ENCODE measurements around the gene TRIM31. TPM values are rescaled to one million over a fixed set of nuclear protein-coding genes. Genes with fewer than 3 reads are reported as not detected.

TRIM31 gene
- polyA plus RNA-seq, 1 donor (not counting 4 experiments of a cell fraction or from before 2014, with no cell fraction given), result not detected

DNA sequence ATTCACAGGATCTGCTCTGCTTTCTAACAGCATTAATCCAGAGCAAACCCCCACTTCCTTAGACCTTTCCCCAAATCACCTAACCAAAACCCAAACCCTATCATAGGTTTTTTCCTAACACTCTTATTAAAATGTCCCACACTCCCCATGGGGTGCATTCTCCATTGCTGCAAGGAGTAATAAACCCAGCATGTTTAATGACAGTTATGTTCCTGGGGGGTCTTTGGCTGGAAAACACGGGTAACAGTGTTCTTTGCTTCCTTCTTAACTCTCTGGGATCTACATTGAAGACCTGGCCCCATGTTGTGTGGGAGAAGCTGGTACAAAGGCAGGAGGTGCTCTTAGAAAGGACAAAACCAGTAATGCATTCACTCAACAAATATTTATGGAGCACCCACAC, 16.1 kb downstream of the TRIM31 start:
- no peak for FAIRE-seq

DNA sequence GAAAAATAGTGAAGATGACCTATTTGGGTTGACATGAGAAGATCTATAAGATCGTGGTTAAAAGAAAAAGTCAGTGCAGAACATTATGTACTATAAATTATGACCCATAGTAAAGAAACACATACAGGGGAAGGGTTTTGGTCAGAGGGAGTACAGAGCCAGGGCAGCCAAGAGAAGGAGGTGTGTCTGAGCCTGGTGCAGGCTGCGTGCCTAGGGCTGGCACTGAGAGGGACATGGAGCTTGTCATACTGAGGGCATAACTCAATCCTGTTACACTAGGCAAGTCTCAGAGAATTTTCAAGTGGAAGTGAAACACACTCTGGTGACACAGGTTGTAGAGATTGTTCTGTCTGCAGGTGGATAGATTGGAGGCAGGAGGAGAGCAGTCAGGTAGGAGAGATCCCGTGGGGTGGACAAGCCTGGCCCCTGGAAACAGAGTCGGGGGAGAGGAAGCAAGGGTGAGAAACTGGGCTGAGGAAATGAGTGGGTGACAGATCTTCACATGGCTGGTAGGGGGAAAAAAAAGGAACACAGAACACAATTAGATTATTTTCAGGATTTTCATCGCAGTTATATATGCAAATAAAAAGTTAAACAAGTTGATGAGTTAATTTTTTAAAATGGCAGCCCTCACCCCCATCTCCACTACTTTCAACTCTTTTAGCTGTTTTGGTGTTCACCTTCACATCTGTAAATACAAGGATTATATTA, 18.8 kb downstream of the TRIM31 start:
- H2AFZ ChIP-seq (ENCODE audit: control insufficient read depth, low read length), result no peak overlapping the region
- no peak for DNase-seq (ENCODE audit: low read depth, low spot score)
- dilution Hi-C loops (cut with MboI; ENCODE audit: extremely low pct_ligation_motif_present, low sequenced_read_pairs), result no loop called here
- no peak overlapping the region for H3K4me3 ChIP-seq (ENCODE audit: control insufficient read depth in 2 of 3, extremely low read depth in 1 of 3, insufficient read depth in 2 of 3, low read depth in 1 of 3, low read length in 3 of 3)
- no peak for FAIRE-seq
- H3K4me2 ChIP-seq (ENCODE audit: control insufficient read depth, extremely low read depth, insufficient read depth, low read depth, low read length), result no peak overlapping the region
- TF ChIP-seq, protein P1, sequence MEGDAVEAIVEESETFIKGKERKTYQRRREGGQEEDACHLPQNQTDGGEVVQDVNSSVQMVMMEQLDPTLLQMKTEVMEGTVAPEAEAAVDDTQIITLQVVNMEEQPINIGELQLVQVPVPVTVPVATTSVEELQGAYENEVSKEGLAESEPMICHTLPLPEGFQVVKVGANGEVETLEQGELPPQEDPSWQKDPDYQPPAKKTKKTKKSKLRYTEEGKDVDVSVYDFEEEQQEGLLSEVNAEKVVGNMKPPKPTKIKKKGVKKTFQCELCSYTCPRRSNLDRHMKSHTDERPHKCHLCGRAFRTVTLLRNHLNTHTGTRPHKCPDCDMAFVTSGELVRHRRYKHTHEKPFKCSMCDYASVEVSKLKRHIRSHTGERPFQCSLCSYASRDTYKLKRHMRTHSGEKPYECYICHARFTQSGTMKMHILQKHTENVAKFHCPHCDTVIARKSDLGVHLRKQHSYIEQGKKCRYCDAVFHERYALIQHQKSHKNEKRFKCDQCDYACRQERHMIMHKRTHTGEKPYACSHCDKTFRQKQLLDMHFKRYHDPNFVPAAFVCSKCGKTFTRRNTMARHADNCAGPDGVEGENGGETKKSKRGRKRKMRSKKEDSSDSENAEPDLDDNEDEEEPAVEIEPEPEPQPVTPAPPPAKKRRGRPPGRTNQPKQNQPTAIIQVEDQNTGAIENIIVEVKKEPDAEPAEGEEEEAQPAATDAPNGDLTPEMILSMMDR (optimal IDR thresholded peaks at IDR 0.05 in 1 of 3, IDR thresholded peaks at IDR 0.05 in 1 of 3, conservative IDR thresholded peaks at IDR 0.05 in 1 of 3; ENCODE audit: extremely low read depth in 1 of 3, insufficient read depth in 2 of 3, low read length in 3 of 3), result no peak
- TF ChIP-seq EZH2 (IDR thresholded peaks at IDR 0.05; ENCODE audit: low read length), result no peak
- H4K20me1 ChIP-seq (ENCODE audit: control insufficient read depth, extremely low read depth, insufficient read depth, low read length), result no peaks in the 10 kb centered on the region
- peaks cover 16% of the 10 kb centered on the region for H3K4me1 ChIP-seq (ENCODE audit: control insufficient read depth, extremely low read depth, insufficient read depth, low read length)
- H3K79me2 ChIP-seq (ENCODE audit: control insufficient read depth, insufficient read depth, low read length), result no peaks in the 10 kb centered on the region
- H3K36me3 ChIP-seq (ENCODE audit: control insufficient read depth in 2 of 2, extremely low read depth in 1 of 2, insufficient read depth in 2 of 2, low read length in 2 of 2), result no peaks in the 10 kb centered on the region
- no peak overlapping the region for H3K27ac ChIP-seq (ENCODE audit: control insufficient read depth, insufficient read depth, low read length)
- no peak overlapping the region for H3K9ac ChIP-seq (ENCODE audit: control insufficient read depth, extremely low read depth, insufficient read depth, low read length)
- no peaks in the 10 kb centered on the region for H3K9me1 ChIP-seq (ENCODE audit: control insufficient read depth, extremely low read depth, insufficient read depth, low read length)
- no peaks in the 10 kb centered on the region for H3K9me3 ChIP-seq (ENCODE audit: control insufficient read depth, low read depth, low read length)
- H3K27me3 ChIP-seq (ENCODE audit: control insufficient read depth, extremely low read depth, insufficient read depth, low read length), result no peaks in the 10 kb centered on the region

More for the DNA sequence above, 16.1 kb downstream of the TRIM31 start:
- DNase-seq (ENCODE audit: low read depth, low spot score), result no peak
- Histone ChIP-seq H2AFZ (ENCODE audit: control insufficient read depth, low read length) (no peak overlapping the region), H3K9me3 (ENCODE audit: control insufficient read depth, low read depth, low read length) (no peaks in the 10 kb centered on the region), H4K20me1 (ENCODE audit: control insufficient read depth, extremely low read depth, insufficient read depth, low read length) (no peaks in the 10 kb centered on the region), H3K4me1 (ENCODE audit: control insufficient read depth, extremely low read depth, insufficient read depth, low read length) (peaks cover 28% of the 10 kb centered on the region), H3K9ac (ENCODE audit: control insufficient read depth, extremely low read depth, insufficient read depth, low read length) (no peak overlapping the region), H3K4me3 (ENCODE audit: control insufficient read depth in 2 of 3, extremely low read depth in 1 of 3, insufficient read depth in 2 of 3, low read depth in 1 of 3, low read length in 3 of 3) (no peak overlapping the region), H3K9me1 (ENCODE audit: control insufficient read depth, extremely low read depth, insufficient read depth, low read length) (no peaks in the 10 kb centered on the region), H3K27ac (ENCODE audit: control insufficient read depth, insufficient read depth, low read length) (no peak overlapping the region), H3K79me2 (ENCODE audit: control insufficient read depth, insufficient read depth, low read length) (no peaks in the 10 kb centered on the region), H3K27me3 (ENCODE audit: control insufficient read depth, extremely low read depth, insufficient read depth, low read length) (no peaks in the 10 kb centered on the region), H3K36me3 (ENCODE audit: control insufficient read depth in 2 of 2, extremely low read depth in 1 of 2, insufficient read depth in 2 of 2, low read length in 2 of 2) (no peaks in the 10 kb centered on the region), H3K4me2 (ENCODE audit: control insufficient read depth, extremely low read depth, insufficient read depth, low read depth, low read length) (no peak overlapping the region)
- TF ChIP-seq, protein P1 (optimal IDR thresholded peaks at IDR 0.05 in 1 of 3, IDR thresholded peaks at IDR 0.05 in 1 of 3, conservative IDR thresholded peaks at IDR 0.05 in 1 of 3; ENCODE audit: extremely low read depth in 1 of 3, insufficient read depth in 2 of 3, low read length in 3 of 3), result no peak
- no peak for TF ChIP-seq EZH2 (IDR thresholded peaks at IDR 0.05; ENCODE audit: low read length)
- dilution Hi-C loops (cut with MboI; ENCODE audit: extremely low pct_ligation_motif_present, low sequenced_read_pairs), result no loop called here

All from keratinocyte (primary cell).